ENCODE measurements around the gene BMPER. TPM values are rescaled to one million over a fixed set of nuclear protein-coding genes. Genes with fewer than 3 reads are reported as not detected.

The BMPER gene
- total RNA-seq, 4 donors from 2014 or later: 1.0 to 12.4 (median 6.1) TPM

DNA sequence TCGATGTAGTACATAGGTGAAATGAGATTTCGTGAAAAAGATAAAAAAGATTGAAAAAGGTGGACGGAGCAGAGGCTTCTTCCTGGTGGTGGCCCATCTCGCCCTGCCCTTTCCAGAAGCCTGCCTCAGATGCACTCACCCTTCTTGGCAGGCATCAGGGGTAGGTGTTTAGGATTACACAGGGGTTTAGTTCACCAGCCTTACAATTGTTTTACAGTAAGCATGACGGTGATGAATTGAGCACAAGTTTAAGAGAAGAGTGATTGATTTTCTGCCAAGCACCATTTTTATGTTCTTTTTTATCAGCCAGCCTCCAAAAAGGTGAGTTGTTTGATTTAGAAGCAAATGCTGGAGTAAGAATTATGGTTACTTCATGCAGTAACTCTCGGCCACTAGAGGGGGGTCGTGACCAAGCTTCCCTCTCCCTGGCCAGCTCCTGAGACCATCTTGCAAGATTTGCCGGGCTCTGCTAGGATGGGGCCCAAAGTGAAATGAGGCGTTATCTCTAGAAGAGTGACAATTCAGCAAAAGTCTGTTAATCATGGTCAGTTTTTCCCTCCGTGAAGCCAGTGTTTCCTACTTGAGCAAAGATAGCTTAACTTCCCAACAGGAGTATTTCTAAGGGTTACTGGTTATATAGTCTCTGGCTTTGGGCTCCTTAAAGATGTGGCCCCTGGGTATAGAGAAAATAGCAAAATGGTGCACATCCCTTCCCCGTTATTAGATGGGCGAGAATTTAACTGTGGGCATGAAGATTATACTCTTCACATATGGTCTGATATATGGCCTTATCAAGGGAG, 228.8 kb downstream of the BMPER start:
- TF ChIP-seq POLR2A (IDR thresholded peaks at IDR 0.05): no peak
- TF ChIP-seq, protein P1, sequence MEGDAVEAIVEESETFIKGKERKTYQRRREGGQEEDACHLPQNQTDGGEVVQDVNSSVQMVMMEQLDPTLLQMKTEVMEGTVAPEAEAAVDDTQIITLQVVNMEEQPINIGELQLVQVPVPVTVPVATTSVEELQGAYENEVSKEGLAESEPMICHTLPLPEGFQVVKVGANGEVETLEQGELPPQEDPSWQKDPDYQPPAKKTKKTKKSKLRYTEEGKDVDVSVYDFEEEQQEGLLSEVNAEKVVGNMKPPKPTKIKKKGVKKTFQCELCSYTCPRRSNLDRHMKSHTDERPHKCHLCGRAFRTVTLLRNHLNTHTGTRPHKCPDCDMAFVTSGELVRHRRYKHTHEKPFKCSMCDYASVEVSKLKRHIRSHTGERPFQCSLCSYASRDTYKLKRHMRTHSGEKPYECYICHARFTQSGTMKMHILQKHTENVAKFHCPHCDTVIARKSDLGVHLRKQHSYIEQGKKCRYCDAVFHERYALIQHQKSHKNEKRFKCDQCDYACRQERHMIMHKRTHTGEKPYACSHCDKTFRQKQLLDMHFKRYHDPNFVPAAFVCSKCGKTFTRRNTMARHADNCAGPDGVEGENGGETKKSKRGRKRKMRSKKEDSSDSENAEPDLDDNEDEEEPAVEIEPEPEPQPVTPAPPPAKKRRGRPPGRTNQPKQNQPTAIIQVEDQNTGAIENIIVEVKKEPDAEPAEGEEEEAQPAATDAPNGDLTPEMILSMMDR (IDR thresholded peaks at IDR 0.05): peak; percentile 15 to 54 (median 52)
- Histone ChIP-seq H3K4me1 (no peaks in the 10 kb centered on the region), H3K36me3 (no peaks in the 10 kb centered on the region), H3K27me3 (no peaks in the 10 kb centered on the region), H3K4me3 (no peak overlapping the region), H3K9me3 (no peaks in the 10 kb centered on the region), H3K27ac (no peak overlapping the region)
- DNase-seq: peak; percentile 51 to 64
- intact Hi-C loops (cut with DNase I; ENCODE audit: low total_unique reads): no loop called here

DNA sequence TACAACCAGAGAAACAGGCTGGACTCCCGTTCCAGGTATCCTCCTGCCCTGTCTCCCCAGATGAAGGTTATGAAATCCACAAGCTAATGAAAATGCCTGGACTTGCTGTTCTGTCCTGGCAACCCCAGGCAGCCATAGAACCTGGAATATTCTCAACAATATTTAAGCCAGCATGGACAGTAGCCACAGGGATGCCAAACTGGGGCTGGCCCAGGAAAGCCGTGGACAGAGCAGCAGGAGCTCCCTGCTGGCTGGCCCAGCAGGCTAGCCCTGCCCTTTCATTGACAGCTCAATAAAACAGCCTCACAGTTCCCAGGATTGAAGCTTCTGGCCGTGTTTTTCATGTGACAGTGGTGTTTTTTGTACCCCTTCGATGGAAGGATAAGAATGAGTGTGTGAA, 230.6 kb downstream of the BMPER start:
- H3K4me3 ChIP-seq: no peak overlapping the region
- no peaks in the 10 kb centered on the region for H3K9me3 ChIP-seq
- DNase-seq: no peak
- TF ChIP-seq, protein P1 (IDR thresholded peaks at IDR 0.05): no peak
- TF ChIP-seq POLR2A (IDR thresholded peaks at IDR 0.05): no peak
- H3K27ac ChIP-seq: no peak overlapping the region
- intact Hi-C loops (cut with DNase I; ENCODE audit: low total_unique reads): no loop called here
- no peaks in the 10 kb centered on the region for H3K27me3 ChIP-seq
- H3K36me3 ChIP-seq: no peaks in the 10 kb centered on the region
- H3K4me1 ChIP-seq: no peaks in the 10 kb centered on the region

DNA sequence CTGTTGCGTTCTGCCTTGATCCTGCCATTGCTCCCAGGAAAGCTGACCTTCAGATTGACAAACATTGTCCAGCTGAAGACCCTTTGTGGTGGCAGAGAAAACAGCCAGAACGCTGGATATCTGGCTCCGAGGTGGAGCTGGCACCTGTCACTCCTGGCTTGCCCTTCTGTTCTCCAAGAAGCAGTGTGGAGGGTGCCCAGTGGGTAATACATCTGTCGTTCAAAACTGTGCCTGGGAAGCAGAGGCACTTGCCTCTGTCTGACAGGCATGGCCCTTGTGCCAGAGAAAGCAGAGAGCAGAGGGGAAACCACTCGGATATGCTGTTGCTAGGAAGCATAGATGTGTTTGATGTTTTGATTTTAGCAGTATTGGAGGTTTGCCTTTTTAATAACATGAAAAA, 231.4 kb downstream of the BMPER start:
- no peak overlapping the region for H3K27ac ChIP-seq
- no peaks in the 10 kb centered on the region for H3K4me1 ChIP-seq
- H3K36me3 ChIP-seq: no peaks in the 10 kb centered on the region
- TF ChIP-seq, protein P1 (IDR thresholded peaks at IDR 0.05): no peak
- TF ChIP-seq POLR2A (IDR thresholded peaks at IDR 0.05): no peak
- no peak for DNase-seq
- H3K4me3 ChIP-seq: no peak overlapping the region
- no peaks in the 10 kb centered on the region for H3K27me3 ChIP-seq
- intact Hi-C loops (cut with DNase I; ENCODE audit: low total_unique reads): no loop called here
- H3K9me3 ChIP-seq: no peaks in the 10 kb centered on the region

DNA sequence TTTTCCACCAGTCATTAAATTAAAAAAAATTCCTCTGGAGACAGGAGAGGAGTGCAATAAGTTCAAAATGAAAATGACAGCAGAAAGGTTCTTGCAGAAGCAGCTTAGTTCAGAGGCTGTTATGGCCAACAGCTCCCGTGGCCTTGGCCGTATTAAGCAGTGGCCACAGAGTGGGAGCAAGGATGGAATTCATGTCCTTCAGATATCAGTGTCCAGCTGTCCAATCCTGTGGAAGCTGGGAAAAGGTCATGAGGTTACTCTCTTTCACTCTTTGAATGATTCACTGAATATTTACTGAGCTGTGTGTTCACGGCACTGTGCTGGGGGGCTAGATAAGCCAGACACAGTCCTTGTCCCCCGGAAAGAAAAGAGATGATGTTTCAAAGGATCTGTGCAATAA, 231.8 kb downstream of the BMPER start:
- DNase-seq: no peak
- H3K27me3 ChIP-seq: no peaks in the 10 kb centered on the region
- H3K4me1 ChIP-seq: no peaks in the 10 kb centered on the region
- no peaks in the 10 kb centered on the region for H3K9me3 ChIP-seq
- no peak overlapping the region for H3K4me3 ChIP-seq
- TF ChIP-seq POLR2A (IDR thresholded peaks at IDR 0.05): no peak
- TF ChIP-seq, protein P1 (IDR thresholded peaks at IDR 0.05): no peak
- no peaks in the 10 kb centered on the region for H3K36me3 ChIP-seq
- intact Hi-C loops (cut with DNase I; ENCODE audit: low total_unique reads): no loop called here
- no peak overlapping the region for H3K27ac ChIP-seq

DNA sequence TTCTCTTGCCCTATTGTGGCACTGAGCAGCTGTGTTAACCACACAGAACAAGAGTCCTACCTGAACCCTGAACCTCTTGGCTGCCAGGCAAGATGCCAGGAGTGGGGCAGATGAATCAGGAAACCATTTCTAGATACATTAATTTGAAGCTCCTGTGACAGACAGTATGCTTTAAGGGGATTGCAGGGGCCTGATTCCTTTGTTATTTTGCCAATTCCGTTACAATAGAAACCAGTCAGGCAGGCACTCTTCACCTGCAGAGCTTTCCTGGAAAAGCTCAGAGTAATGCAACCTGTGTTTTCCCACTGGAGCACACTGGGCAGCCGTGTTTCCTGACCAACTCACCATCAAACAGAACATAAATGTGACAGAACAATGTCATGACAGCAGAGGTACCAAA, 233.1 kb downstream of the BMPER start:
- H3K27me3 ChIP-seq: no peaks in the 10 kb centered on the region
- DNase-seq: no peak
- intact Hi-C loops (cut with DNase I; ENCODE audit: low total_unique reads): no loop called here
- no peaks in the 10 kb centered on the region for H3K36me3 ChIP-seq
- no peak overlapping the region for H3K27ac ChIP-seq
- H3K4me3 ChIP-seq: no peak overlapping the region
- H3K4me1 ChIP-seq: no peaks in the 10 kb centered on the region
- no peak for TF ChIP-seq POLR2A (IDR thresholded peaks at IDR 0.05)
- TF ChIP-seq, protein P1 (IDR thresholded peaks at IDR 0.05): no peak
- H3K9me3 ChIP-seq: no peaks in the 10 kb centered on the region

Measured in uterus (tissue), 4 donors.